Measurements from ENCODE around the gene C1QC.

C1QC gene

DNA sequence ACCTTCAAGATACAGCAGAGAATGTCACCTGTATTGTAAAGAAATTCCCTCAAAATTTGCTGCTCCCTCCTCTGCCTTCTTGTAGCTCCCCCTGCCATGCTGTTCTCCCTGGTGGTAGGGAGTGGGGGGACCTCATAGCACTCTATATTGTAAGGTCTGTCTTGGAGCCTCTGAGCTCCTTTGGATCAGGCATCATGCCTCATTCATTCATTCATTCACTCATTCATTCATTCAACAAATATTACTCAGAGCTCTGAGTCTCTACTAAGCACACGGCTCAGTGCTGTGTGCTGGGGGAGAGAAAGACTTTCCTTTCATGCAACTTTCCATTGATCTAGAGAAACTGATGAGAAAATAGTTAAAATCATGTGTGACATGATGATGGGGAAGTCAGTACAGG, 40.1 kb downstream of the C1QC start:
- no peaks in the 10 kb centered on the region for H3K36me3 ChIP-seq (ENCODE audit: control insufficient read depth, insufficient read depth, low read length)
- no peak overlapping the region for H3K4me3 ChIP-seq (replicated peaks; ENCODE audit: low read depth, low read length)
- TF ChIP-seq, protein P1, sequence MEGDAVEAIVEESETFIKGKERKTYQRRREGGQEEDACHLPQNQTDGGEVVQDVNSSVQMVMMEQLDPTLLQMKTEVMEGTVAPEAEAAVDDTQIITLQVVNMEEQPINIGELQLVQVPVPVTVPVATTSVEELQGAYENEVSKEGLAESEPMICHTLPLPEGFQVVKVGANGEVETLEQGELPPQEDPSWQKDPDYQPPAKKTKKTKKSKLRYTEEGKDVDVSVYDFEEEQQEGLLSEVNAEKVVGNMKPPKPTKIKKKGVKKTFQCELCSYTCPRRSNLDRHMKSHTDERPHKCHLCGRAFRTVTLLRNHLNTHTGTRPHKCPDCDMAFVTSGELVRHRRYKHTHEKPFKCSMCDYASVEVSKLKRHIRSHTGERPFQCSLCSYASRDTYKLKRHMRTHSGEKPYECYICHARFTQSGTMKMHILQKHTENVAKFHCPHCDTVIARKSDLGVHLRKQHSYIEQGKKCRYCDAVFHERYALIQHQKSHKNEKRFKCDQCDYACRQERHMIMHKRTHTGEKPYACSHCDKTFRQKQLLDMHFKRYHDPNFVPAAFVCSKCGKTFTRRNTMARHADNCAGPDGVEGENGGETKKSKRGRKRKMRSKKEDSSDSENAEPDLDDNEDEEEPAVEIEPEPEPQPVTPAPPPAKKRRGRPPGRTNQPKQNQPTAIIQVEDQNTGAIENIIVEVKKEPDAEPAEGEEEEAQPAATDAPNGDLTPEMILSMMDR (IDR thresholded peaks at IDR 0.05; ENCODE audit: insufficient read depth, low read length, poor library complexity, severe bottlenecking): no peak
- no peak for DNase-seq (ENCODE audit: extremely low read depth, insufficient read length)
- H3K27me3 ChIP-seq (replicated peaks; ENCODE audit: control insufficient read depth, insufficient read depth, low read length): peaks cover 1% of the 10 kb centered on the region

DNA sequence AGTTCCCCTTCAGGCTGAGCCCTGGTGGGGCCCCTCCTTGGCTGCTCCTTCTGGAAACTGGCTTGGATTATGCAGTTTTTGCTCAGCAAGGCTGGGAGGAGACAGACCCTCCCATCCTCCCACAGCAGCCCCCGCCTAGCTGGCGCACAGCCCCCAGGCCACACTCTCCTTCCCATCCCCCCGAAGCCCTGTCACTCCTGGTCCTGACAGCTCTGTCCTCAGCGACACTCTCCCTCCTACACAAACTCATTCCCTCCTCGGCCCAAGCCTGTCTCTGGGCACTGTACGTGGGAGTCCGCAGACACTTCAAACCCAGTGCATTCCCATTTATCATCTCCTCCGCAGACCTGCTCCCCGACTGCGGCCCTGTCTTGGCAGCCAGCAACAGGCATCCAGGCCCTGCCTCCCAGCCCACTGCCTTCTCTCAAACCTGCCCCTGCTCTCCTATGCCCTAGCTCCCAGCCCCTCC, 42.2 kb downstream of the C1QC start:
- peaks cover 1% of the 10 kb centered on the region for H3K27me3 ChIP-seq (replicated peaks; ENCODE audit: control insufficient read depth, insufficient read depth, low read length)
- no peak overlapping the region for H3K4me3 ChIP-seq (replicated peaks; ENCODE audit: low read depth, low read length)
- H3K36me3 ChIP-seq (ENCODE audit: control insufficient read depth, insufficient read depth, low read length): no peaks in the 10 kb centered on the region
- TF ChIP-seq, protein P1 (IDR thresholded peaks at IDR 0.05; ENCODE audit: insufficient read depth, low read length, poor library complexity, severe bottlenecking): no peak
- no peak for DNase-seq (ENCODE audit: extremely low read depth, insufficient read length)

DNA sequence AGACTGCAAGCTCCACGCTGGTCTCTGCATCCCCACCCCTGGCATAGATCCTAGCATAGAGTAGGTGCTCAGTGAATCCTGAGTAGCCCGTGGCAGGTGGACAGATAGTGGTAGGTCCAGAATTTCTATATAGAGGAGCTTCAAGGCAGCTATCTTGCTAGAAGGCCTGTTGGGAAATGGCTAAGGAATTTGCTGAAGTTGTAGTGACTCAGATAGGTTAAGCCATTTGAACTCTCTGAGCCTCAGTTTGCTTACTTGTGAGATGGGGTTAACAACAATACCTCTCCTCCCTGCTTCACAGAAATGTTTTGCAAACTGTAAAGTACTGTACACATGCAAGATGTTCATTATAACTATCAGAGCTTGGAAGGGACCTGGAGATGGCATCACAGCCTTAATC, 43.8 kb downstream of the C1QC start:
- Histone ChIP-seq H3K27me3 (replicated peaks; ENCODE audit: control insufficient read depth, insufficient read depth, low read length) (peaks cover 1% of the 10 kb centered on the region), H3K36me3 (ENCODE audit: control insufficient read depth, insufficient read depth, low read length) (no peaks in the 10 kb centered on the region), H3K4me3 (replicated peaks; ENCODE audit: low read depth, low read length) (no peak overlapping the region)
- no peak for DNase-seq (ENCODE audit: extremely low read depth, insufficient read length)
- TF ChIP-seq, protein P1 (IDR thresholded peaks at IDR 0.05; ENCODE audit: insufficient read depth, low read length, poor library complexity, severe bottlenecking): no peak

DNA sequence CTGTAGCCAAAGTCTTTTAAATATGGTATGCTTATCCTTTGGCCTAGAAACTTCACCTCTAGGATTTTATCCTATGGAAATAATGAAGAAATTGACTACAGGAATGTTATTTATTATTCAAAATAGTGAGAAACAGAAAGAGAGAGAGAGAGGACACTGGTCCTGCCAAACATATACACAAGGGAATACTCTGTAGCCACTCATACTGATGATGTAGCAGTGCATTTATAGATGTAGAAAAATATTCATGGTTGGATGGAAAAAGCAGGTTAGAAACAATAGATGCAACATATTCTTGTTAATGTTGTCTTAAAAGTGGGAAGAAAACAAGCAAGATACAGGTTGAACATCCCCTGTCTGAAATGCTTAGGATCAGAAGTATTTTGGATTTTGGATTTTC, 45.0 kb downstream of the C1QC start:
- Histone ChIP-seq H3K27me3 (replicated peaks; ENCODE audit: control insufficient read depth, insufficient read depth, low read length) (no peaks in the 10 kb centered on the region; the same call in none of the 2 replicates), H3K4me3 (replicated peaks; ENCODE audit: low read depth, low read length) (no peak overlapping the region), H3K36me3 (ENCODE audit: control insufficient read depth, insufficient read depth, low read length) (no peaks in the 10 kb centered on the region)
- TF ChIP-seq, protein P1 (IDR thresholded peaks at IDR 0.05; ENCODE audit: insufficient read depth, low read length, poor library complexity, severe bottlenecking): no peak
- DNase-seq (ENCODE audit: extremely low read depth, insufficient read length): no peak

DNA sequence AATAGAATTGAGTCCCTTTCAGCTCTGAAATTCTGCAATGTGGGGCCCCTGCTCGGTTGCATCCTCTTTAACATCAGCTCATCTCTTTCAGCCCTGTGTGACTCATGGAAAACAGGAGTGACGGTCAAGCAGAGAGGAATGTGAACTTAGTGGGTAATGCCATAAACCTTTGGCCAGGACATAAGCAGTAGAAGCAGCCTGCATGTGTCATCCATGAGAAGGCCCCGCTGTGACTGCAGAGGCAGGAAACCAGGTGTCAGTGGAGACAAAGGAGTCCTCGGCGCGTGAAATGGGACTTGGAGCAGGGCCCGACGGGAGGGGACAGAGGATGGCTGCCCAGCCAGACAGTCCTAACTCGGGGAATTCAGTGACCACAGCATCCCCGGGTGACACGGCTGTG, 46.1 kb downstream of the C1QC start:
- H3K27me3 ChIP-seq (replicated peaks; ENCODE audit: control insufficient read depth, insufficient read depth, low read length): no peaks in the 10 kb centered on the region; the same call in 1 of the 2 replicates
- DNase-seq (ENCODE audit: extremely low read depth, insufficient read length): no peak
- TF ChIP-seq, protein P1 (IDR thresholded peaks at IDR 0.05; ENCODE audit: insufficient read depth, low read length, poor library complexity, severe bottlenecking): no peak
- H3K36me3 ChIP-seq (ENCODE audit: control insufficient read depth, insufficient read depth, low read length): no peaks in the 10 kb centered on the region
- H3K4me3 ChIP-seq (replicated peaks; ENCODE audit: low read depth, low read length): no peak overlapping the region
